Measurements from ENCODE around the gene CRYBG2.

DNA sequence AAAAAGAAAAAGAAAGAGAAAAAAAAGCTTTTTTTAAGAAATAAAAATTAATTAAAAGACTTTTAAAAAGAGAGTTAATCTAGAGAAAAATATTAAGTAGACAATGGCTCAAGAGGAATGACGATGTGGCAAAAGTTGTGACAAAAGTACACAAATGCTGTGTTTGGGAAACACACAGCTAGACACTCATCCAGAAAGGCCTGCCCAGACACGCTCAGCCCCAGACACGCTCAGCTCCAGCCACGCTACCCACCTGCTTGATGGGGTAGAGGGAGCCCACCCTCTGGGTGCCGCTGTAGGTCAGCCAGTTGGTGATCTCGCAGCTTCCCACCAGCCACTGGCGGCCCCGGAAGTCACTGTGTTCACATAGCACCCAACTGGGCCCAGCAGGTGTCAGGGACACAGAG, 26.0 kb downstream of the CRYBG2 start:
- no peak for TF ChIP-seq CTCF (IDR thresholded peaks at IDR 0.05)
- TF ChIP-seq POLR2A (IDR thresholded peaks at IDR 0.05), result no peak

All from testis (tissue), 2 donors.